ENCODE data around the gene C10orf120.

- TF ChIP-seq CTCF (conservative IDR thresholded peaks at IDR 0.05; ENCODE audit: low read length) (no peak), EZH2phosphoT487 (IDR thresholded peaks at IDR 0.05; ENCODE audit: borderline replicate concordance, low read depth, low read length) (no peak)
Measured at GRCh38 chr10:122748496-122748895, 48.9 kb upstream of the C10orf120 start.

Data from OCI-LY7 (cell line).